Neural cell (in vitro differentiated cells): ENCODE results near the gene STK38. TPM values are rescaled to one million over a fixed set of nuclear protein-coding genes. Genes with fewer than 3 reads are reported as not detected.

Experiments
- H2AFZ ChIP-seq: fragments of 200-600, 300-800 bp; sonication (generic), shearing (Covaris generic); 2 replicates; pipeline ENCODE4 v1.6.0; 2014; ENCODE audit warnings: low read depth, mild to moderate bottlenecking, antibody characterized with exemption, low read length, moderate library complexity
- H3F3A ChIP-seq: fragments of 200-600 bp; shearing (Covaris generic); 2 replicates; pipeline ENCODE4 v1.6.1; 2016; ENCODE audit warnings: mild to moderate bottlenecking, moderate library complexity, mixed read lengths, antibody characterized with exemption, low read length; ENCODE audit not compliant: insufficient read depth, poor library complexity, severe bottlenecking
- H3K27ac ChIP-seq: fragments of 200-600, 300-800 bp; sonication (generic), shearing (Covaris generic); 2 replicates; pipeline ENCODE4 v1.5.1; 2014; ENCODE audit warnings: mild to moderate bottlenecking, low read length, moderate library complexity
- H3K27me3 ChIP-seq: fragments of 300-800, 200-600 bp; sonication (generic), shearing (Covaris generic); 2 replicates; pipeline ENCODE4 v1.6.0; 2014; ENCODE audit warnings: mild to moderate bottlenecking, low read depth, low read length, moderate library complexity; ENCODE audit not compliant: insufficient read depth
- H3K36me3 ChIP-seq: fragments of 300-800, 200-600 bp; sonication (generic), shearing (Covaris generic); 2 replicates; pipeline ENCODE4 v1.5.1; 2014; ENCODE audit warnings: mild to moderate bottlenecking, antibody characterized with exemption, low read length, moderate library complexity; ENCODE audit not compliant: insufficient read depth
- H3K4me2 ChIP-seq: fragments of 300-800, 200-600 bp; sonication (generic), shearing (Covaris generic); 2 replicates; pipeline ENCODE4 v1.6.0; 2014; ENCODE audit warnings: mild to moderate bottlenecking, low read length
- H3K4me3 ChIP-seq: fragments of 300-800, 200-600 bp; sonication (generic), shearing (Covaris generic); 2 replicates; pipeline ENCODE4 v1.5.1; 2014; ENCODE audit warnings: mild to moderate bottlenecking, low read length, moderate library complexity
- H3K79me2 ChIP-seq: fragments of 200-600 bp; shearing (Covaris generic); replicated peaks from 2 replicates; pipeline ENCODE4 v1.6.0; 2014; ENCODE audit warnings: mild to moderate bottlenecking, low read length, moderate library complexity; ENCODE audit not compliant: insufficient read depth
- H3K9ac ChIP-seq: fragments of 300-800, 200-600 bp; sonication (generic), shearing (Covaris generic); 2 replicates; pipeline ENCODE4 v1.6.1; 2016; ENCODE audit warnings: mild to moderate bottlenecking, low read length, mixed read lengths
- H3K9me2 ChIP-seq: fragments of 200-600 bp; shearing (Covaris generic); 2 replicates; pipeline ENCODE4 v1.6.1; 2016; ENCODE audit warnings: mild to moderate bottlenecking, low read length, mixed read lengths; ENCODE audit not compliant: insufficient read depth
- H3K9me3 ChIP-seq: fragments of 200-600, 300-800 bp; sonication (generic), shearing (Covaris generic); 2 replicates; pipeline ENCODE4 v1.6.1; 2016; ENCODE audit warnings: mild to moderate bottlenecking, mixed run types, low read length, moderate library complexity, mixed read lengths
- H4K20me1 ChIP-seq: fragments of 200-600 bp; shearing (Covaris generic); 2 replicates; pipeline ENCODE4 v1.6.1; 2016; ENCODE audit warnings: mild to moderate bottlenecking, mixed run types; ENCODE audit not compliant: insufficient read depth
- CTCF ChIP-seq: fragments of 450-650 bp; IDR thresholded peaks from 2 replicates; pipeline ENCODE4 v1.5.1; 2014; ENCODE audit warnings: antibody characterized with exemption, mild to moderate bottlenecking, moderate library complexity; ENCODE audit not compliant: poor library complexity, severe bottlenecking
- EP300 ChIP-seq: fragments of 450-650 bp; conservative IDR thresholded peaks from 2 replicates; pipeline ENCODE4 v1.6.1; 2014; ENCODE audit warnings: antibody characterized with exemption, mild to moderate bottlenecking, moderate library complexity; ENCODE audit not compliant: poor library complexity, severe bottlenecking
- EZH2 ChIP-seq: fragments of 200-600, 300-800 bp; shearing (Covaris generic), sonication (generic); IDR thresholded peaks from 2 replicates; pipeline ENCODE4 v1.6.1; 2014; ENCODE audit warnings: antibody characterized with exemption, low read length, borderline replicate concordance, mild to moderate bottlenecking; ENCODE audit not compliant: insufficient read depth, poor library complexity, severe bottlenecking
- MXI1 ChIP-seq: fragments of 450-650 bp; conservative IDR thresholded peaks from 2 replicates; pipeline ENCODE4 v1.6.1; 2014; ENCODE audit warnings: antibody characterized with exemption, mild to moderate bottlenecking; ENCODE audit not compliant: poor library complexity, severe bottlenecking
- POLR2AphosphoS5 ChIP-seq: IDR thresholded peaks from 2 replicates; pipeline ENCODE4 v1.6.1; 2012
- RAD21 ChIP-seq: fragments of 450-650 bp; conservative IDR thresholded peaks from 2 replicates; pipeline ENCODE4 v1.6.1; 2014; ENCODE audit warnings: antibody characterized with exemption, mild to moderate bottlenecking, moderate library complexity
- REST ChIP-seq: IDR thresholded peaks from 2 replicates; pipeline ENCODE4 v1.6.1; 2012; ENCODE audit warnings: borderline replicate concordance
- SMC3 ChIP-seq: fragments of 450-650 bp; conservative IDR thresholded peaks from 2 replicates; pipeline ENCODE4 v1.6.1; 2014; ENCODE audit warnings: antibody characterized with exemption, mild to moderate bottlenecking, moderate library complexity; ENCODE audit not compliant: poor library complexity
- TAF1 ChIP-seq: IDR thresholded peaks from 2 replicates; pipeline ENCODE4 v1.6.1; 2012; ENCODE audit warnings: low read depth
- polyA plus RNA-seq: library from polyadenylated mRNA; depleted of rRNA; stranded (reverse); fragments of >200 nt; gene quantifications from 2 replicates; pipeline ENCODE4 v1.2.3, GENCODE V29; 2014

Gene STK38
- polyA plus RNA-seq, 1 donor from 2014 or later: 58.7 TPM

- no peaks in the 10 kb centered on the region for H3K79me2 ChIP-seq
- no peak overlapping the region for H3K9ac ChIP-seq
- H3K36me3 ChIP-seq: peaks cover 4% of the 10 kb centered on the region
- no peak overlapping the region for H3K4me2 ChIP-seq
- H3K4me3 ChIP-seq: no peak overlapping the region
- H3K9me2 ChIP-seq: no peaks in the 10 kb centered on the region
- H3K9me3 ChIP-seq: no peaks in the 10 kb centered on the region
- H3K27ac ChIP-seq: no peak overlapping the region
- no peaks in the 10 kb centered on the region for H4K20me1 ChIP-seq
- TF ChIP-seq EZH2: no peak
- TF ChIP-seq EP300: no peak
- no peak for TF ChIP-seq REST
- TF ChIP-seq MXI1: no peak
- no peak for TF ChIP-seq CTCF
- TF ChIP-seq SMC3: no peak
- TF ChIP-seq RAD21: no peak
- TF ChIP-seq TAF1: no peak
- no peaks in the 10 kb centered on the region for H3F3A ChIP-seq
- H3K27me3 ChIP-seq: no peaks in the 10 kb centered on the region
- H2AFZ ChIP-seq: no peak overlapping the region
These were observed 38.7 kb downstream of the STK38 start for GRCh38 chr6:36508532-36508931.

GRCh38 chr6:36506611-36507010 lies 40.7 kb downstream of the STK38 start:
- Histone ChIP-seq H3K36me3 (peaks cover 4% of the 10 kb centered on the region), H3K27ac (no peak overlapping the region), H3K9me3 (no peaks in the 10 kb centered on the region), H3K9me2 (no peaks in the 10 kb centered on the region), H2AFZ (no peak overlapping the region), H4K20me1 (no peaks in the 10 kb centered on the region), H3K27me3 (no peaks in the 10 kb centered on the region), H3K79me2 (no peaks in the 10 kb centered on the region), H3K4me2 (no peak overlapping the region), H3K9ac (no peak overlapping the region), H3F3A (no peaks in the 10 kb centered on the region), H3K4me3 (no peak overlapping the region)
- TF ChIP-seq RAD21: no peak
- TF ChIP-seq EZH2: no peak
- TF ChIP-seq SMC3: no peak
- no peak for TF ChIP-seq POLR2AphosphoS5
- TF ChIP-seq TAF1: no peak
